Parathyroid adenoma (tissue), 2 donors: ENCODE data around the gene NTRK3.

Source experiments
- H2AFZ ChIP-seq: fragments of 300-600 bp; sonication (generic); one replicate; pipeline ENCODE4 v1.7.0; 2017; ENCODE audit warnings: antibody characterized with exemption, mild to moderate bottlenecking
- H3K27ac ChIP-seq: fragments of 300-600 bp; sonication (generic); one replicate; pipeline ENCODE4 v1.7.0; 2017
- H3K27me3 ChIP-seq: fragments of 300-600 bp; sonication (generic); one replicate; pipeline ENCODE4 v1.7.0; 2017; ENCODE audit warnings: low read length; ENCODE audit not compliant: control insufficient read depth, insufficient read depth
- H3K36me3 ChIP-seq: fragments of 300-600 bp; sonication (generic); one replicate; pipeline ENCODE4 v1.7.0; 2017; ENCODE audit warnings: low read length; ENCODE audit not compliant: control insufficient read depth, insufficient read depth
- H3K4me1 ChIP-seq: fragments of 300-600 bp; sonication (generic); one replicate; pipeline ENCODE4 v1.7.0; 2017; ENCODE audit warnings: control low read depth
- H3K4me2 ChIP-seq: fragments of 300-600 bp; sonication (generic); one replicate; pipeline ENCODE4 v1.7.0; 2017; ENCODE audit warnings: low read length
- H3K4me3 ChIP-seq: fragments of 300-600 bp; sonication (generic); one replicate; pipeline ENCODE4 v1.7.0; 2017; ENCODE audit warnings: low read depth, low read length
- H3K79me2 ChIP-seq: fragments of 300-600 bp; sonication (generic); one replicate; pipeline ENCODE4 v1.7.0; 2017; ENCODE audit warnings: control low read depth
- H3K9ac ChIP-seq: fragments of 300-600 bp; sonication (generic); one replicate; pipeline ENCODE4 v1.7.0; 2017; ENCODE audit warnings: mild to moderate bottlenecking
- H3K9me3 ChIP-seq: fragments of 300-600 bp; sonication (generic); one replicate; pipeline ENCODE4 v1.7.0; 2017; ENCODE audit warnings: low read length; ENCODE audit not compliant: control insufficient read depth
- TF ChIP-seq, protein P1 (sequence below): fragments of 300-600 bp; sonication (generic); IDR thresholded peaks from one replicate; pipeline ENCODE4 v1.7.0; 2017; ENCODE audit warnings: antibody characterized with exemption, mild to moderate bottlenecking
- donor health status: primary hyperparathyroidism.

Gene NTRK3

DNA sequence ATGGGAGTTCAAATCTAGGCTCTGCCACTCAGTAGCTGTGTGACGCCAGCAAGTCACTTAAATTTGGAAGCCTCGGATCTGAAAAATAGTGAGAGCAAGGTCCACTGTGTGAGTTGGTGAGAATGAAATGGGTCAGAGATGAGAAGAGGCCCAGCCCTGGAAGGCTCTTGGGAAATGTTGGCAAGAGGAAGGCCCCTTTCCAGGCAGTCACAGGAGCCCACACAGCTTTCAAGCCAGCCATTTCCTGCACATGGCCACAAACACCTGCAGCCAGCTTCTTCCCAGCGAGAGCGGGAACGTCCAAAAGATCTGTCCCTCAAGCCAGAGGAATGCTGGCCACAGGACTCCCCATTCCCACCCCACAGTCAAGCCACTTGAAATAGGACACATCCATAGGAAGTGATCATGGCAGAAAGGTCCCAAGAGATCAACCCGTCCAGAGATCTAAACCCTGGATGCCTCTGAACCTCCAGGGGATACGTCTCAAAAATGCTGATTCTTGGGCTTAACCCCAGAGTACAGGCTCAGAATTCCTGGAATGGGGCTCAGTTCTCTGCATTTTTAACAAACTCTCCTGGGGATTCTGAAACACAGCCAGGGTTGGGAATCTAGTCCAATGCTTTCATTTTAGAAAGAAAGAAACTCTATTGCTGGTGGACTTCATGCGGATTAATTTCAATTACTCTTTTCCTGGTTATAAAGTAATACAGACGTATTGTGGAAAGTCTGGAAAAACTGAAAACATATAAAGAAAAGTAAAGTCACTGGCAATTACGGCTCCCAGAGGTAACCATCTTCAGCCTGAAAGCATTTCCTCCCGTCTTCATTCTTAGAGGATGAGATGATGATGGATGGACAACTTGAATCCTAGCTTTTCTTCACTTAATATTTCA lies 35.9 kb downstream of the NTRK3 start:
- Histone ChIP-seq H3K4me3 (no peak overlapping the region), H3K36me3 (no peaks in the 10 kb centered on the region), H3K27ac (no peak overlapping the region), H3K27me3 (no peaks in the 10 kb centered on the region), H2AFZ (no peak overlapping the region), H3K79me2 (no peaks in the 10 kb centered on the region), H3K4me2 (no peak overlapping the region), H3K9ac (no peak overlapping the region), H3K9me3 (no peaks in the 10 kb centered on the region), H3K4me1 (no peaks in the 10 kb centered on the region)
- TF ChIP-seq, protein P1, sequence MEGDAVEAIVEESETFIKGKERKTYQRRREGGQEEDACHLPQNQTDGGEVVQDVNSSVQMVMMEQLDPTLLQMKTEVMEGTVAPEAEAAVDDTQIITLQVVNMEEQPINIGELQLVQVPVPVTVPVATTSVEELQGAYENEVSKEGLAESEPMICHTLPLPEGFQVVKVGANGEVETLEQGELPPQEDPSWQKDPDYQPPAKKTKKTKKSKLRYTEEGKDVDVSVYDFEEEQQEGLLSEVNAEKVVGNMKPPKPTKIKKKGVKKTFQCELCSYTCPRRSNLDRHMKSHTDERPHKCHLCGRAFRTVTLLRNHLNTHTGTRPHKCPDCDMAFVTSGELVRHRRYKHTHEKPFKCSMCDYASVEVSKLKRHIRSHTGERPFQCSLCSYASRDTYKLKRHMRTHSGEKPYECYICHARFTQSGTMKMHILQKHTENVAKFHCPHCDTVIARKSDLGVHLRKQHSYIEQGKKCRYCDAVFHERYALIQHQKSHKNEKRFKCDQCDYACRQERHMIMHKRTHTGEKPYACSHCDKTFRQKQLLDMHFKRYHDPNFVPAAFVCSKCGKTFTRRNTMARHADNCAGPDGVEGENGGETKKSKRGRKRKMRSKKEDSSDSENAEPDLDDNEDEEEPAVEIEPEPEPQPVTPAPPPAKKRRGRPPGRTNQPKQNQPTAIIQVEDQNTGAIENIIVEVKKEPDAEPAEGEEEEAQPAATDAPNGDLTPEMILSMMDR = no peak

DNA sequence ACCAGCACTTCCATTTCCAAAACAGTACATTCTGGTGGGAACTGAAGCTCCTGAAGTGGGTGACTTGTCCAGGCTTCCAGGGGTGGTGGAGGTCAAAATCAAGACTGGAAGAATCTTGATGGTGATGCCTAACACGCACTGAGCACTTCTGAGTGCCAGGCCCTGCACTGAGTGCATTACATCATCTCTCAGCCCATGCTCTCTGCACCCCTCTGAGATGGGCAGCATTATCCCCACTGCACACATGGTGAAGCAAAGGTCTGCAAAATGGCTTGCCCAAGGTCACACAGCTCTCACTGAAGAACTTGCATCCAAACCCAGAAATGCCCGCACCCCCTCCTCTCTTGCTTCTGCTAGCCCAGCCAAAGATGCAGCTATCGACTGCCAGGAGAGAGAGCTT lies 36.9 kb downstream of the NTRK3 start:
- Histone ChIP-seq H3K4me1 (no peaks in the 10 kb centered on the region), H3K79me2 (no peaks in the 10 kb centered on the region), H3K4me3 (no peak overlapping the region), H3K9ac (no peak overlapping the region), H3K36me3 (no peaks in the 10 kb centered on the region), H3K4me2 (no peak overlapping the region), H3K27me3 (no peaks in the 10 kb centered on the region), H3K27ac (no peak overlapping the region), H3K9me3 (no peaks in the 10 kb centered on the region), H2AFZ (no peak overlapping the region)
- TF ChIP-seq, protein P1 = no peak

- Histone ChIP-seq H3K36me3 (no peaks in the 10 kb centered on the region), H3K79me2 (no peaks in the 10 kb centered on the region), H3K9me3 (no peaks in the 10 kb centered on the region), H2AFZ (no peak overlapping the region), H3K4me3 (no peak overlapping the region), H3K27ac (no peak overlapping the region), H3K4me2 (no peak overlapping the region), H3K27me3 (no peaks in the 10 kb centered on the region), H3K9ac (no peak overlapping the region), H3K4me1 (no peaks in the 10 kb centered on the region)
- TF ChIP-seq, protein P1 = no peak
Observed at GRCh38 chr15:88218557-88219221, 37.9 kb downstream of the NTRK3 start.

DNA sequence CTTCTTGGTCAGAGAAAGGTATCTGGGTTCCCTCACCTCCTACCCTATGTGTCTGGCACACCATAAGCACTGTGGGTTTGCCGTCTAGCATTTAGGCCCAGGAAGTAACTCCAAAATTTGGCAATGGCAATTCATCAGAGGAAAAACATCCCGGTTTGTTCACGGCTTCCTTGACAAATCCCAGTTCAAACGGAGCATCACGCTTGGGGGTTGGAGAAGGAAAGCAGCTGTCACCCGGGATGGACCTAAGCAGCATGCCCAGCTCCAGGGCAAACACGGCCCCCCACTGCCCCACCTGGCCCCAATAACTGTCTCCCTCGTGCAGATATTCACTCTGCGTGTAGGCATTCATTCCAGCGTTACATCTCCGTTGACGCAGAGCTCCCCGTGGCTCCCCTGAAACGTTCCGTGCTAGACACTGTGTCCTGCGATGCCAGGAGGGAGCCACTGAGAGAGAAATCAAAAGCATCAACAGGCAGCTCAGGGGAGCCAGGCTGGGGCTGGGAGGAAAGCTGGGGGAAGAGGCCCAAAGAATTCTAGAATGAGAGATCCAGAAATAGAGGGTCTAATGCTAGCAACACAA lies 41.4 kb downstream of the NTRK3 start:
- no peaks in the 10 kb centered on the region for H3K36me3 ChIP-seq
- TF ChIP-seq, protein P1 = no peak
- H3K27ac ChIP-seq = no peak overlapping the region
- H3K27me3 ChIP-seq = no peaks in the 10 kb centered on the region
- H3K79me2 ChIP-seq = no peaks in the 10 kb centered on the region
- H3K9me3 ChIP-seq = no peaks in the 10 kb centered on the region
- H3K4me2 ChIP-seq = no peak overlapping the region
- no peaks in the 10 kb centered on the region for H3K4me1 ChIP-seq
- H3K4me3 ChIP-seq = no peak overlapping the region
- no peak overlapping the region for H2AFZ ChIP-seq
- H3K9ac ChIP-seq = no peak overlapping the region
